AG04450 (cell line): ENCODE measurements around the gene SLC48A1. TPM values are rescaled to one million over a fixed set of nuclear protein-coding genes. Genes with fewer than 3 reads are reported as not detected.

Source experiments
- CTCF ChIA-PET: fragments of 300-600, 350-600 bp; formaldehyde crosslinking; extraction: SDS; loops from one replicate; lab custom pipeline; 2022; ENCODE audit warnings: antibody characterized with exemption, inconsistent platforms; lab: Charles Lee
- POLR2A ChIA-PET: fragments of 350-600 bp; formaldehyde crosslinking; extraction: SDS; loops from one replicate; lab custom pipeline; 2021; ENCODE audit warnings: antibody characterized with exemption, inconsistent platforms; lab: Yijun Ruan, JAX
- DNase-seq: peaks from one replicate; pipeline ENCODE4 v3.0.0-alpha.2; 2011; ENCODE audit warnings: low read depth, low spot score
- H3K27ac ChIP-seq: one replicate; pipeline ENCODE4 v1.5.1; 2012; ENCODE audit warnings: low read depth, low read length, control low read depth
- H3K27me3 ChIP-seq: one replicate; pipeline ENCODE4 v1.6.0; 2012; ENCODE audit warnings: low read length; ENCODE audit not compliant: control insufficient read depth, insufficient read depth
- H3K4me3 ChIP-seq: 2 replicates; pipeline ENCODE4 v1.5.1; 2011; ENCODE audit warnings: mild to moderate bottlenecking, low read depth, low read length, control low read depth
- H3K9me3 ChIP-seq: 2 replicates; pipeline ENCODE4 v1.5.1; 2012; ENCODE audit warnings: low read length; ENCODE audit not compliant: control insufficient read depth, insufficient read depth
- polyA plus RNA-seq: library from polyadenylated mRNA; depleted of rRNA; stranded (reverse); fragments of >200 nt; gene quantifications from 2 replicates; pipeline ENCODE4 v1.2.3, GENCODE V29; 2011
- TF ChIP-seq, protein P1 (sequence below): IDR thresholded peaks from 2 replicates; pipeline ENCODE4 v1.5.1; 2011; ENCODE audit warnings: low read depth, low read length, control low read depth, inconsistent platforms

Gene SLC48A1
- polyA plus RNA-seq, 1 experiment = 7.8 TPM

DNA sequence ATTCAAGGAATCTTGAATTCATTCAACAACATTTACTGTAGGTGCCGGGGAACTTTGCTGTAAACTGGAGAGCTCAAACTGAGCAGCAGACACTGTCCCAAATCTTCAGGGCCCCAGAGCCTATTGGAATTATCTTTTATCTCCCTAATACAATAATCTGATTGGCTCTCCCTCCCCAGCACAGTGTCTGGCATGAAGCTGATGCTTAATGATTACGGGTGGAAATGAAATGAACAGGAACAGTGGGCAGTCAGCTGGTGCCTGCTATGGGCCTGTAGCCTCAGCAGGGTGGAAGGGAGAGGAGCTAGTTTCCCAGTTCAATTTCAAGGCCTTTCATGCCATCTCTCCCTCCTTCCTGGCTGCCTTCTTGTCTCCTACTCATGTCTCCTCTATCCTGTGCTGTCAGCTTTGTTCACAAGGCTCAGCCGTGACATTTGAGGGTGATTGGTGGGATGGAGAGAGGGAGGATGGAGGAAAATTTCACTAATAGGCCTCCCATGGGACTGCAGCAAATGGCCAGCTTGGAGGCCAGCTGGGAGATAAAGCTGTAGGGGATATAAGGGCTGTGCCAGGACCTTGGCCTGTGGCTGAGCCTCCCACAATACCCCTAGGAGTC, 10.1 kb upstream of the SLC48A1 start:
- TF ChIP-seq, protein P1, sequence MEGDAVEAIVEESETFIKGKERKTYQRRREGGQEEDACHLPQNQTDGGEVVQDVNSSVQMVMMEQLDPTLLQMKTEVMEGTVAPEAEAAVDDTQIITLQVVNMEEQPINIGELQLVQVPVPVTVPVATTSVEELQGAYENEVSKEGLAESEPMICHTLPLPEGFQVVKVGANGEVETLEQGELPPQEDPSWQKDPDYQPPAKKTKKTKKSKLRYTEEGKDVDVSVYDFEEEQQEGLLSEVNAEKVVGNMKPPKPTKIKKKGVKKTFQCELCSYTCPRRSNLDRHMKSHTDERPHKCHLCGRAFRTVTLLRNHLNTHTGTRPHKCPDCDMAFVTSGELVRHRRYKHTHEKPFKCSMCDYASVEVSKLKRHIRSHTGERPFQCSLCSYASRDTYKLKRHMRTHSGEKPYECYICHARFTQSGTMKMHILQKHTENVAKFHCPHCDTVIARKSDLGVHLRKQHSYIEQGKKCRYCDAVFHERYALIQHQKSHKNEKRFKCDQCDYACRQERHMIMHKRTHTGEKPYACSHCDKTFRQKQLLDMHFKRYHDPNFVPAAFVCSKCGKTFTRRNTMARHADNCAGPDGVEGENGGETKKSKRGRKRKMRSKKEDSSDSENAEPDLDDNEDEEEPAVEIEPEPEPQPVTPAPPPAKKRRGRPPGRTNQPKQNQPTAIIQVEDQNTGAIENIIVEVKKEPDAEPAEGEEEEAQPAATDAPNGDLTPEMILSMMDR = no peak
- Histone ChIP-seq H3K27me3 (no peaks in the 10 kb centered on the region), H3K27ac (no peak overlapping the region), H3K4me3 (no peak overlapping the region), H3K9me3 (no peaks in the 10 kb centered on the region; the same call in 1 of the 2 replicates)
- CTCF ChIA-PET = interaction anchor here (2.8 to 13.2 kb wide), 2 partner anchors 20 to 47 kb away, joined by 9 to 116 read pairs; no protein-coding TSS in a partner anchor
- no peak for DNase-seq
- POLR2A ChIA-PET = no interaction called here

DNA sequence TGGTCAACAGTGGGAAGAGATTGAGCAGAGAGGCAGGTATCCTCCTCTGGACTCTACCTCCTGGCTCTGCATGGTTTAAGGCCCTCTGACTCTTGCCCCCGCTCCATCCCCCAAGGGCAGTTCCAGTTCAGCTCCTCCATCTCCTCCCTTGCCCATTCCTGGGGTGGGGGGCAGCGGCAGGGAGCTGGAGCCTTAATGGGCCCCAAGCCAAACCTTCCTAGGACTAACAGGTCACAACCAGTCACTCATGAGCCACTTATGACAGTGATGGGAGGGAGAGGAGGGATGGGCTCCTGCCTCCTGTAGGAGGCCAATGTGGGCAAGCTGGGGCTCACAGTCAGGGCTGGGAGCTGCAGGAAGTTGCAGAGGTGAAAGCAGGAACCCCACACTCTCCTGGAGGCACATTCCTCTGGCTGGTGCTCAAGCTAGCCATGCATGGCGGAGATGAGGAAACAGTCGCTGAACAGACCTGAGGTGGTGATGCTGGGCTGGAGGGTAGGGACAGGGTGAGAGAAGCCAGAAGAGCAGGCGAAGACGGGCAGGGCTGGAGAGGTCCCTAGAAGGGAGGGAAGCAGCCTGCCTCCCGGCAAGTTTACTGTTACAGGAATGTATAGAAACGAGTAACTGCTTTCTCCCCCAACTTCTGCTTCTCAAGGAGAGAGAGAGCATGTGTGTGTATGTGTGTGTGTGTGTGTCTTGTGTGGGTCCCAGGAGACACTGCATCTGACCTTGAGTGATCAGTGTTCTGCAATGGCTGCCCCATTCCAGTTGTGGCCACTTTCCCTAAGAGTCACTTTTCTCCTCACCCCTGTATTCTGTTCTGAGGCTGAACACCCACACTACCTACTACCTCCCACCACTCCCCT, 9.3 kb upstream of the SLC48A1 start:
- no peaks in the 10 kb centered on the region for H3K27me3 ChIP-seq
- TF ChIP-seq, protein P1 = no peak
- H3K4me3 ChIP-seq = no peak overlapping the region
- POLR2A ChIA-PET = no interaction called here
- no peaks in the 10 kb centered on the region; the same call in 1 of the 2 replicates for H3K9me3 ChIP-seq
- H3K27ac ChIP-seq = no peak overlapping the region
- CTCF ChIA-PET = interaction anchor here (2.8 to 13.2 kb wide), 2 partner anchors 21 to 48 kb away, joined by 9 to 116 read pairs; no protein-coding TSS in a partner anchor
- no peak for DNase-seq

DNA sequence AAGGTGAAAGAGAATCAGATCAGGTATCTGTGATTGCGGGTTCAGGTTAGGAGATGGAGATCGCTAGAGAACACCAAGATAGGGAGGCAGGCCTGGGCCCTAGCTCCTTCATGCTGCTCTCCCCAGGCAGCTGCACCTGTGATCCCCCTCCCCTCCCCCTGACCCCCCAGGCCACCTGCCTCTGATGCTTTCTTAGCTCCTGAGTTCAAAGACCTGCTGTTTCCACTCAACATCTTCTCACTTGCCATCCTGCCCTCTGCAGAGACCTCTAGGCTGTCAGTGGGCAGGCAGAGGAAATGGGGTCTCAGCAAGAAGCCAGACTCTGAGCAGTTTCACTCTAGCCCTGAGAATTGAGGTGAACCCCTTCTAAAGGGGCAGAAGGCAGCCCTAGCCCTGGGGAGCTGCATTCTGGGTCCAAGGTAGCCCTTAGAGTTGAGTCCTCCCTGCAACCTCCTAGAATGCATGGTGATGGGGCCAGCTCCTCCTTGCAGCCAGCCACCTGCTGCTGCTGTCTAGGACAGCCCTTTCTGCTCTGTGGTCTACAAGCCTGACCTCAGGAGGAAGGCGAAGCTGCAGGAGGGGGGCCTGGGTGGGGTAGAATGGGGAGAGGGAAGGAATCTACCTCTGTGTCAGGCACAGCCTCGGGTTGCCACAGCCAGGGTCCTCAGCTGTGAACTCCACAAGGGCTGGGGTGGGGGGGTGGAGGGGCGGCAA, 6.4 kb upstream of the SLC48A1 start:
- Histone ChIP-seq H3K27ac (no peak overlapping the region), H3K4me3 (no peak overlapping the region), H3K9me3 (no peaks in the 10 kb centered on the region), H3K27me3 (no peaks in the 10 kb centered on the region)
- ChIA-PET CTCF (interaction anchor here (0.5 to 6.6 kb wide), 20 partner anchors 9 to 938 kb away, joined by 3 to 86 read pairs (median 4); partner anchors contain the start of genes ENDOU, RAPGEF3 and VDR), POLR2A (no interaction called here)
- DNase-seq = no peak
- TF ChIP-seq, protein P1 = no peak

DNA sequence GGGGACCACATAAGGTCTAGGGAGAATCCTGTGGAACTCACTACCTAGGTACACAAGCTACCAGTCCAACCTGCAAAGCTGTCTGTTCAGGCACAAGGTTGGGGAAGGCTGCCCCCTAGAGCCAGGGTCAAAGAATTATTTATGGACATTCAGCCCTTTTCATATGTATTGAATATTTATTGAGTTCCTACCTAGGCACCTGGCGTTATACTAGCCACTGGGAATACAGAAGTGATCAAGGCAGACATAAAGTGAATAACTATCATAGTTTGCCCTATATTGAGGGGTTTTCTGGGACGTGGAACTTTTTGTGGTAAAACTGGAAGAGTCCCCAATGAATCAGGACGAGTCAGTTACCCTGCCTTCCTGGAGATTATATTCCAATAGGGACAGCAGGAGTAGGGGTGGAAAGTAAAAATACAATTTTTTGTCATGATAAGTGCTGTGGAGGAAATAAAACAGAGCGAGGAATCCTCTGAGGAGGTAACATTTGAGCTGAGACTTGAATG, 5.8 kb upstream of the SLC48A1 start:
- Histone ChIP-seq H3K27me3 (no peaks in the 10 kb centered on the region), H3K9me3 (no peaks in the 10 kb centered on the region), H3K27ac (no peak overlapping the region), H3K4me3 (no peak overlapping the region)
- ChIA-PET POLR2A (interaction anchor here (0.5 to 1.7 kb wide), 2 partner anchors 15 to 131 kb away, joined by 3 to 5 read pairs; no protein-coding TSS in a partner anchor), CTCF (interaction anchor here (0.6 to 6.6 kb wide), 20 partner anchors 9 to 938 kb away, joined by 3 to 86 read pairs (median 4); partner anchors contain the start of genes RAPGEF3 and VDR)
- TF ChIP-seq, protein P1 = peak; percentile 54
- no peak for DNase-seq
